Psoas muscle (tissue), 8 donors: ENCODE results near the gene VSTM2B. TPM values are rescaled to one million over a fixed set of nuclear protein-coding genes. Genes with fewer than 3 reads are reported as not detected.

ENCODE experiments used
- ATAC-seq, 4 donors: fragments of 200-7000 bp; cut with Tn5 transposase; one replicate each; pipeline ENCODE4 v1.9.1; 2020; ENCODE audit warnings: moderate library complexity in 3 of 4, mild to moderate bottlenecking in 2 of 4
- DNase-seq, 2 donors: peaks; one replicate each; pipeline ENCODE4 v3.0.0-alpha.2; 2020
- H3K27ac ChIP-seq: fragments of 200-600 bp; one replicate; pipeline ENCODE4 v1.8.0; 2022
- H3K27me3 ChIP-seq, 3 donors: fragments of 200-600 bp in 1 of 3; one replicate each; pipeline versions ENCODE4 v1.6.1 to v1.8.0; 2013 to 2022; ENCODE audit warnings: low read length in 2 of 3, mild to moderate bottlenecking in 2 of 3, moderate library complexity in 1 of 3; ENCODE audit not compliant: insufficient read depth in 3 of 3
- H3K36me3 ChIP-seq, 2 donors: fragments of 200-600 bp in 1 of 2; one replicate each; pipeline versions ENCODE4 v1.6.1 to v1.8.0; 2013 to 2022; ENCODE audit warnings: low read depth in 1 of 2, mild to moderate bottlenecking in 1 of 2, moderate library complexity in 1 of 2; ENCODE audit not compliant: insufficient read depth in 1 of 2
- H3K4me1 ChIP-seq: fragments of 200-600 bp; one replicate; pipeline ENCODE4 v1.8.0; 2022
- H3K4me3 ChIP-seq: fragments of 200-600 bp; one replicate; pipeline ENCODE4 v1.8.0; 2022; ENCODE audit warnings: mild to moderate bottlenecking
- H3K9me3 ChIP-seq: fragments of 200-600 bp; one replicate; pipeline ENCODE4 v1.8.0; 2022
- WGBS, 3 donors: extraction: QIAGEN DNeasy Blood & Tissue Kit; methylation state at CpG; one replicate each; pipeline versions ENCODE4 v1.1.6 to v1.1.7; 2013; 5-methylcytosine and 5-hydroxymethylcytosine counted together
- intact Hi-C, 2 donors: fragments of 100-400 bp; cut with DNase I; formaldehyde crosslinking; loops; one replicate each; pipeline versions ENCODE4 v1.11.0 to v1.14.2; 2022
- polyA plus RNA-seq, 3 donors: library from polyadenylated mRNA; stranded (reverse); fragments of 200-250 nt; gene quantifications; one replicate each; pipeline ENCODE4 v1.2.3, GENCODE V29; 2013
- total RNA-seq, 4 donors: library from RNA; stranded (reverse); fragmentation: NEBNext Ultra II Directional in 2 of 4; extraction: Animal tissue kit (Norgen Biotek cat#: 25700) in 2 of 4; gene quantifications; one replicate each; pipeline versions ENCODE4 v1.2.1 to v1.2.4, GENCODE V29; 2021 to 2023
- TF ChIP-seq, protein P1 (sequence below): fragments of 200-600 bp; IDR thresholded peaks from one replicate; pipeline ENCODE4 v1.8.0; 2022; ENCODE audit warnings: antibody characterized with exemption
- donor health status: healthy with polysubstance abuse.
- donor health status: DM: no; HTN: no; CAD: no; lungs with moderate emphysema.
- donor health status: Bipolar disorder and iron deficiency.
- donor health status: healthy.
- donor health status: DM: yes; HTN: yes; CAD: no.
- donor health status: DM: no; HTN: no; CAD: no.
- donor health status: DM: no; HTN: no; CAD: no.
- donor health status: DM: yes; HTN: yes; CAD: no.

Gene VSTM2B
- total and polyA plus RNA-seq, 7 donors = not detected

DNA sequence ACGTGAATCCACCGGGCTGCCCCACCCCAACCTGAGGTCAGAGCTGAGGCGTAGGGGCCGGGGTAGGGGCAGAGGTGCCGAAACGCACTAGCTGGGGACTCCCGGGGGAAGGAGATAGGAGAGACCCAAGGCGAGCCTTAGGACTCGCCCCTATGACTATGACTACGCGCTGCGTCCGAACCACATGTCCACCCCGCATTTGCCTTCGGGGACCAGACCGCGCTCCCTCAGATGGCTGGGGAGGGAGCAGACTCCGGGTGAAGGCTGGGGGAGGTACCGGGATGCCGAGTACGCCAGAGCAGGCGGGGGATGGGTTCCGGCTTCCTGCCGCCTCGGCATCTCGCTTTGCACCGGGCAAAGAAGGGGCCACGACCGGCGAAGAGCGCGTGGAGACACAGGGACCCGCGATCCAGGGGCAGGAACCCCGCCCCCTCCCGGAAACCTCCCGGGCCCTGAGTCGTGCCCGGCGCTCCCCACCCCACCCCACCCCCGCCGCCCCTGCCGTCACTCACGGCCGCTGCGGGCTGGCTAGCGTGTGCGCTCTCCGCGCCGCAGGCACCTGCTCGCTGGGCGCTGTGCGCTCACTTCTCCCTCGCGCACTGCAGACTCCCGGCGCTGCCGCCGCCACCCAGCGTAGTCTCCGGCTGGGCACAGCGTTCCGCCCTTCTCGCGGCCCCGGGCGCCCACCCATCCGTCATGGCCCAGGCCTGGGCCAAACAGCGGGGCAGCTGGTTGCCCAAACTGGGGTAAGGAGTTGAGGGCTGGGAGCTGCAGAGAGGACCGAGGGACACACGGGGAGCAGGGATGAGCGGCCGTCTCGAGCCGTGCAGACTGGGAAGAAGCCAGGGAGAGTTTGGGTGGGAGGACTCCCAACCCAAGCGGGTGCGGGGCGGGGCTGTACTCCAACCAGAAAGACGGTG is 622 bp upstream of the VSTM2B start:
- peak in 1 of 2 donors; percentile 22 for DNase-seq
- peaks cover 0 to 86% (median 40%) of the 10 kb centered on the region in 3 donors for H3K27me3 ChIP-seq
- ATAC-seq = no peak
- WGBS, 3 donors = 0 to 1% (median 1%) methylated on average over 54 to 80 of the region's 80 CpGs
- no peaks in the 10 kb centered on the region for H3K9me3 ChIP-seq
- no peaks in the 10 kb centered on the region for H3K36me3 ChIP-seq
- H3K4me1 ChIP-seq = peaks cover 12% of the 10 kb centered on the region
- H3K27ac ChIP-seq = no peak overlapping the region
- intact Hi-C loops = no loop called here
- TF ChIP-seq, protein P1, sequence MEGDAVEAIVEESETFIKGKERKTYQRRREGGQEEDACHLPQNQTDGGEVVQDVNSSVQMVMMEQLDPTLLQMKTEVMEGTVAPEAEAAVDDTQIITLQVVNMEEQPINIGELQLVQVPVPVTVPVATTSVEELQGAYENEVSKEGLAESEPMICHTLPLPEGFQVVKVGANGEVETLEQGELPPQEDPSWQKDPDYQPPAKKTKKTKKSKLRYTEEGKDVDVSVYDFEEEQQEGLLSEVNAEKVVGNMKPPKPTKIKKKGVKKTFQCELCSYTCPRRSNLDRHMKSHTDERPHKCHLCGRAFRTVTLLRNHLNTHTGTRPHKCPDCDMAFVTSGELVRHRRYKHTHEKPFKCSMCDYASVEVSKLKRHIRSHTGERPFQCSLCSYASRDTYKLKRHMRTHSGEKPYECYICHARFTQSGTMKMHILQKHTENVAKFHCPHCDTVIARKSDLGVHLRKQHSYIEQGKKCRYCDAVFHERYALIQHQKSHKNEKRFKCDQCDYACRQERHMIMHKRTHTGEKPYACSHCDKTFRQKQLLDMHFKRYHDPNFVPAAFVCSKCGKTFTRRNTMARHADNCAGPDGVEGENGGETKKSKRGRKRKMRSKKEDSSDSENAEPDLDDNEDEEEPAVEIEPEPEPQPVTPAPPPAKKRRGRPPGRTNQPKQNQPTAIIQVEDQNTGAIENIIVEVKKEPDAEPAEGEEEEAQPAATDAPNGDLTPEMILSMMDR = no peak
- peak overlapping the region; percentile 38 for H3K4me3 ChIP-seq

DNA sequence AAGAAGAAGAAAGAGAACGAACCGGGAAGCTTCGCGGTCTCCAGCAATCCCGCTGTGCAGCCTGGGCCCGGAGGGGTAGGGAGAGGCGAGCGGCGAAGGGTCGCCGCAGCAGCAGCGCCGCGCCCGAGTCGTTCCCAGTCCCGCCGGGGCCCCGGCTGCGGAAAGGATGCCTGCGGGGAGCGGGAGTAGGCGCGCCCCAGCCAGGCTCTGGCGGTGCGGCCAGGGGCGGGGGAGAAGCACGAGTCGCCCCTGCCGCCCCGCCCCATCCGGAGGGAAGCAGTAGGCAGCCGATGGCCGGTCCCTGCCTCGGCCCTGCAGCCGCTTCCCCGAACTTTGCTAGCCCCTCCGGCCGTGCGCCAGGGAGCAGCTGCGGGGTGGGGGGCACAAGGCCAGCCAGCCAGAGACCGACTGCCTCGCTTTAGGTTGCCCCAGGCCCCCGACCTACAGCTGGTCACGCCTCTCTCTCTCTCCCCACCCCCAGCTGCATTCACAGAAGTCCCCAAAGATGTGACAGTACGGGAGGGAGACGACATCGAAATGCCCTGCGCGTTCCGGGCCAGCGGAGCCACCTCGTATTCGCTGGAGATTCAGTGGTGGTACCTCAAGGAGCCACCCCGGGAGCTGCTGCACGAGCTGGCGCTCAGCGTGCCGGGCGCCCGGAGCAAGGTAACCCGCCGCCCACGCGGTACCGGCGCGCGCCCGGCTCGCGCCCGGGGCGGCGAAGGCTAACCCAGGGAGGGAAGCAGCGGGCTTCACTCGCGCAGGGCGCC is 1.1 kb downstream of the VSTM2B start:
- peaks cover 0 to 95% (median 54%) of the 10 kb centered on the region in 3 donors for H3K27me3 ChIP-seq
- DNase-seq (peak in 1 of 2 donors; percentile 34), ATAC-seq (no peak)
- peaks cover 12% of the 10 kb centered on the region for H3K4me1 ChIP-seq
- H3K36me3 ChIP-seq = no peaks in the 10 kb centered on the region
- intact Hi-C loops = no loop called here
- no peaks in the 10 kb centered on the region for H3K9me3 ChIP-seq
- WGBS, 3 donors = 1% methylated on average over 58 to 79 of the region's 79 CpGs
- peak overlapping the region; percentile 38 for H3K4me3 ChIP-seq
- H3K27ac ChIP-seq = no peak overlapping the region
- TF ChIP-seq, protein P1 = no peak

DNA sequence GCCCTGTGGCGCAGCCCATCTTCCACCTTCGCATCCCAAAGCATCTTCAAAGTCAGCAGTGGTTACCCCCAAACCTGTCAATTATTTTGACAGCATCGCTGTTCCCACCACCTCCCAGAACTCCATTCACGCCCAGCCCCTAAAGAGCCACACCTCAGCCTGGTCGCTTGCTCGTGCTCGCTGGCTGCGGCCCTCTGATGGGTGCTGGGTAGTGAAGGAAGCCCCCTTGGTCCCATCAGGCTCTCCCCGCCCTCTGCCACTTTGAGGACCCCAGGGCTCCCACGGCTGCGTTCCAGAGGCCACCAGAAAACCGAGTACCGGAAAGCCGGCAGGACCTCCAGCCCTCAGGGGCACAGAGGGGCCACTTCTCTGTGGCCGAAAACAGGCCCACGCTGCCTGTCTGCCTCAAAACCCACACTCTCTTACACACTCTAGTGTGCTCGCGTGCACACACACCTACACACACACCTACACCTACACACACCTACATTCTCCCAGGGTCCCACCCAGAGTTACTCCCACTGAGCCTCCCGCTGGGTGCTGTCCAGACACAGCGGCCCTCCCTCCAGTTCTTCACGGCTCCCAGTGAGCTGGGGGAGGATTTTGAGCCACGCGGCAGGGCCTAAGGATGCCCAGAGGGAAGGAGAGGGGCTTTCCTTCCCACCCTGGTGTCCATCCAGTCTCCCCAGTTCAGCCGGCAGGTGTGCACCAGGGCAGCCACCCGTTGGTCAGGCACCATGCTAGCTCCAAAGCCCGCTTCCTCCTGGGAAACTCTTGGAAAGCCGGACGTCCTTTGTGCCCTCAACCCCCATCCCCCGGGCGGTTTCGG is 1.9 kb downstream of the VSTM2B start:
- intact Hi-C loops = no loop called here
- ATAC-seq (no peak), DNase-seq (peak in 1 of 2 donors; percentile 39)
- WGBS, 3 donors = 17 to 19% (median 17%) methylated on average over 29 to 31 of the region's 31 CpGs
- Histone ChIP-seq H3K9me3 (no peaks in the 10 kb centered on the region), H3K27ac (no peak overlapping the region), H3K4me1 (peaks cover 12% of the 10 kb centered on the region), H3K4me3 (peak overlapping the region; percentile 49), H3K27me3 (peaks cover 0 to 97% (median 57%) of the 10 kb centered on the region in 3 donors), H3K36me3 (no peaks in the 10 kb centered on the region)
- TF ChIP-seq, protein P1 = no peak

DNA sequence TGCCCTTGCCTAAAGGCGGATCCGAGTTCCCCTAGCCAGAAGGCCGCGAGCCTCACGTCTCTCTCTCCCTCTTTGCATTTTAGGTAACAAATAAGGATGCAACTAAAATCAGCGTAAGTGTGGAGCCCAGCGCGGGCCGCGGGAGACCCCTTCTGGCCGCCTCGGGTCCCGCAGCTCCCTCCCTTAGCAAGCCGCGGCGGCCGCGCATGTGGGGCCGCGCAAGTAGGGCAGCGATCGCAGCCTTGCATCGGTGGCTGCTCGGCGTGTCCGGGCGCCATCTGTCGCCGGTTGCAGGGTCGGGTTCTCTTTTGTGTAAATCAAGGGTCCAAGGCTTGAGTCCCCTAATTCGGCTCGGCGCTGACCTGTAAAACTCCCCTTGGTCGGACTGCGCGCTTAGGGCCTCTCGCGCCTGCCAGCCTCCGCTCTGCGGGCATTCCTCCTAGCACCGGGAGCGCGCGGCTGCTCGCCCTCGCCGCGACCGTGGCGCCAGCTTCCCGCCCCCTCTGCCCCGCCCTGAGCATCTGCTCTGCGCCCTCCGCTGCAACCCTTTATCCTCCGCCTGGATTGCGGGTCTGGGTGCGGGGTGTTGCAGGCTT is 2.7 kb downstream of the VSTM2B start:
- 0 to 1% (median 0%) methylated on average over 47 to 57 of the region's 57 CpGs for WGBS, 3 donors
- Histone ChIP-seq H3K4me3 (peak overlapping the region; percentile 49), H3K4me1 (peaks cover 12% of the 10 kb centered on the region), H3K36me3 (no peaks in the 10 kb centered on the region), H3K27ac (no peak overlapping the region), H3K9me3 (no peaks in the 10 kb centered on the region), H3K27me3 (peaks cover 0 to 97% (median 60%) of the 10 kb centered on the region in 3 donors)
- TF ChIP-seq, protein P1 = peak; percentile 55
- intact Hi-C loops = no loop called here
- DNase-seq (peak; percentile 44 to 55), ATAC-seq (peak; percentile 62 to 78 (median 72))
